Measurements from ENCODE around the gene TMBIM4. TPM values are rescaled to one million over a fixed set of nuclear protein-coding genes. Genes with fewer than 3 reads are reported as not detected.
A peak's percentile ranks its signal among the peaks of the same experiment; 100 is the strongest.
"Not testable (repeated sequence)": the region's sequence is repeated elsewhere in the genome, so short reads cannot be mapped to it uniquely, and the experiment has no call there.

TMBIM4 gene
- total RNA-seq, 3 donors from 2014 or later, result 128 to 325 (median 218) TPM

DNA sequence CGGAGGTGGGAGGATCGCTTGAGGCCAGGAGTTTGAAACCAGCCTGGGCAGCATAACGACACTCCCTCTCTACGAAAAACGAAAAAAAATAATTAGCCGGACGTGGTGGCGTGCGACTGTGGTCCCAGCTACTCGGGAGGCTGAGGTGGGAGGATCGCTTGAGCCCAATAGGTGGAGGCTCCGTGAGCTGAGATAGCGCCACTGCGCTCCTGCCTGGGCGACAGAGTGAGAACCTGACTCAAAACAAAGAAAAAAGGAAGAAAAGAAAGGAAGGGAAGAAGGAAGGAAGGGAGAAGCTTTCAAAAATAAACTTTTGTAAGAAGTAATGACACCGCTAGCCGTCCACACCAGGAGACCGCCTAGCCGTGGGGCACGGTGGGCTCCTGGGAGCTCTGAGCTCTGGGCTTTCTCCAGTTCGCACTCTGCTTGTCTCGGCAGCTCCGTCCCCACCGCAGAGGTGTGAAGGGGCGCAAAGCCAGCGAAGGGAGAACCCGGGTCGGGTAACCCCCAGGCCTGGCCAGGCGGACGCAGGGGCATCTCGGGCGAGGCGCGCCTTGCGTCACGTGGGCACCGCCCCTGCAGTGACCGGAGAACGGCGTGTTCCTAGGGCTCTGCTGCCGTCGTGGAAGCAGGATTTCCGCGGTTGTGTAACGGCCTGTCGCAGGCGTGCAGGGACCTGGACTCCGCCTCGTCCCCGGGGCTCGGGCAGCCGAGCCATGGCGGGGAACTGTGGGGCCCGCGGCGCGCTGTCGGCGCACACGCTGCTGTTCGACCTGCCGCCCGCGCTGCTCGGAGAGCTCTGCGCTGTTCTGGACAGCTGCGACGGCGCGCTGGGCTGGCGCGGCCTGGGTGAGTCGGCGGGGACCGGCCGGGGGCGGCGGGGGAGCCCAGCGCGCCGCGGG is 19.0 kb upstream of the TMBIM4 start, which contains the start of gene IRAK3:
IRAK3 (plus strand) TSS at position 631 of the 902 bp plus-strand sequence; CDS start at position 717, 86 bp downstream.
- intact Hi-C loops (cut with DNase I; ENCODE audit: low total_unique reads), result no loop called here
- peaks cover 0 to 4% of the 10 kb centered on the region in 2 donors for H3K27me3 ChIP-seq
- H3K4me3 ChIP-seq, result peak within 1 kb of the TSS; percentile 56 to 83 (median 64)
- DNase-seq (ENCODE audit: low spot score in 2 of 2), result peak; percentile 47 to 70
- H3K36me3 ChIP-seq, result no peaks in the 10 kb centered on the region
- H3K9me3 ChIP-seq, result no peaks in the 10 kb centered on the region
- H3K27ac ChIP-seq, result peak within 1 kb of the TSS; percentile 76 to 94
- TF ChIP-seq, protein P1, sequence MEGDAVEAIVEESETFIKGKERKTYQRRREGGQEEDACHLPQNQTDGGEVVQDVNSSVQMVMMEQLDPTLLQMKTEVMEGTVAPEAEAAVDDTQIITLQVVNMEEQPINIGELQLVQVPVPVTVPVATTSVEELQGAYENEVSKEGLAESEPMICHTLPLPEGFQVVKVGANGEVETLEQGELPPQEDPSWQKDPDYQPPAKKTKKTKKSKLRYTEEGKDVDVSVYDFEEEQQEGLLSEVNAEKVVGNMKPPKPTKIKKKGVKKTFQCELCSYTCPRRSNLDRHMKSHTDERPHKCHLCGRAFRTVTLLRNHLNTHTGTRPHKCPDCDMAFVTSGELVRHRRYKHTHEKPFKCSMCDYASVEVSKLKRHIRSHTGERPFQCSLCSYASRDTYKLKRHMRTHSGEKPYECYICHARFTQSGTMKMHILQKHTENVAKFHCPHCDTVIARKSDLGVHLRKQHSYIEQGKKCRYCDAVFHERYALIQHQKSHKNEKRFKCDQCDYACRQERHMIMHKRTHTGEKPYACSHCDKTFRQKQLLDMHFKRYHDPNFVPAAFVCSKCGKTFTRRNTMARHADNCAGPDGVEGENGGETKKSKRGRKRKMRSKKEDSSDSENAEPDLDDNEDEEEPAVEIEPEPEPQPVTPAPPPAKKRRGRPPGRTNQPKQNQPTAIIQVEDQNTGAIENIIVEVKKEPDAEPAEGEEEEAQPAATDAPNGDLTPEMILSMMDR (IDR thresholded peaks at IDR 0.05), result no peak
- TF ChIP-seq POLR2A (IDR thresholded peaks at IDR 0.05) (peak; percentile 29), POLR2AphosphoS5 (IDR thresholded peaks at IDR 0.05) (peak; percentile 58 to 95 (median 85))
- no peaks in the 10 kb centered on the region for H3K4me1 ChIP-seq

DNA sequence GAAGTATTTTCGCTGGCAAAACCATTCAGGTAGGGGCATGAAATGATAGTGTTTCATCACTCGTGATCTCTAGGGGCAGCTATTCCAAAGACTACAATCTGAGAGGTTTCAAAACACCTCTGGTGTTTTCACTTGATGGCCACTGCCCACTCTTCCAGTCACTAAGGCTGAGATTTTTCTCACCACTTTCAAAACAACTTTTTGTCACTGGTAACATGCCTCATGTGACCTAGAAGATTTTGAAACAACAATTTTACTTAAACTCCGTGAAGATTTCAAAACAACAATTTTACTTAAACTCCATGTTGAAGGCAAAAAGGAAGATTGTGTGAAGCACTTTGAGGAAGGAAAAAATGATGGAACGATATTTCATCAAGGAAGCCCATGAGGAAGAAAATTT is 18.0 kb upstream of the TMBIM4 start:
- Histone ChIP-seq H3K4me1 (no peaks in the 10 kb centered on the region), H3K36me3 (no peaks in the 10 kb centered on the region), H3K4me3 (no peak overlapping the region), H3K27me3 (peaks cover 0 to 7% of the 10 kb centered on the region in 2 donors), H3K27ac (peak overlapping the region in 1 of 2 donors; percentile 12), H3K9me3 (no peaks in the 10 kb centered on the region)
- intact Hi-C loops (cut with DNase I; ENCODE audit: low total_unique reads), result no loop called here
- no peak for DNase-seq (ENCODE audit: low spot score in 2 of 2)
- TF ChIP-seq POLR2A (IDR thresholded peaks at IDR 0.05), result no peak
- TF ChIP-seq POLR2AphosphoS5 (IDR thresholded peaks at IDR 0.05), result no peak

DNA sequence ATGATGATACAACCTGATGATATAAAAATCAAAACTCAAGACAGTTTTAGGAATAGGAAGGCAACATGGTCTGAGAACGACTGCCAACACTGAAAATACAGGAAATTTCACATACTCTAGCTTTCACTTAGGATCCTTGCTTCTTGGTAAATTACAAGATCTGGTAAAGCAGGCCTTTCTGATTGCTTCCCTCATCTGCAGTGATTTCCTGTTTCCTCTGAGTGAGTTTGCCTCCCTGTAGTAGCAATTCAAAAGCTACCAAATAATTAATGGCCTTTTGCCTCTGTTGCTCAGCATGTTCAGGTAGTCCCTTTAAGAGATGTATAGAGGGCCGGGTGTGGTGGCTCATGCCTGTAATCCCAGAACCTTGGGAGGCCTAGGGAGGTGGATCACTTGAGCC is 17.2 kb upstream of the TMBIM4 start:
- peak overlapping the region in 1 of 2 donors; percentile 43 for H3K27ac ChIP-seq
- intact Hi-C loops (cut with DNase I; ENCODE audit: low total_unique reads), result no loop called here

DNA sequence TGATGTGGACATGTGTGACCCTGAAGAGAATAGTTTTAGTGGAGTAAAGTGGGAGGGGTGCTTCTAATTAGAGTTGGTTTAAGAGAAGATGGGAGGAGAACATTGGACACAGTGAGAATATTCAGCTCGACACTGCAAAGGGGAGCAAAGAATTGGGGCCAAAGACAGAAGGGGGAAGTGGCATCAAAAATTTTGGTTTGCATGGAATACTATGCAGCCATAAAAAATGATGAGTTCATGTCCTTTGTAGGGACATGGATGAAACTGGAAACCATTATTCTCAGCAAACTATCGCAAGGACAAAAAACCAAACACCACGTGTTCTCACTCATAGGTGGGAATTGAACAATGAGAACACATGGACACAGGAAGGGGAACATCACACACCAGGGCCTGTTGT is 15.0 kb upstream of the TMBIM4 start:
- intact Hi-C loops (cut with DNase I; ENCODE audit: low total_unique reads); H3K27ac ChIP-seq; H3K9me3 ChIP-seq; H3K4me1 ChIP-seq; DNase-seq (ENCODE audit: low spot score in 2 of 2); H3K4me3 ChIP-seq; H3K36me3 ChIP-seq; H3K27me3 ChIP-seq: not testable (repeated sequence)

More for the DNA sequence above, 17.2 kb upstream of the TMBIM4 start:
- no peaks in the 10 kb centered on the region for H3K36me3 ChIP-seq
- peaks cover 0 to 7% of the 10 kb centered on the region in 2 donors for H3K27me3 ChIP-seq
- H3K4me3 ChIP-seq, result no peak overlapping the region
- TF ChIP-seq, protein P1 (IDR thresholded peaks at IDR 0.05), result no peak
- TF ChIP-seq POLR2A (IDR thresholded peaks at IDR 0.05), result no peak
- TF ChIP-seq POLR2AphosphoS5 (IDR thresholded peaks at IDR 0.05), result no peak
- DNase-seq (ENCODE audit: low spot score in 2 of 2), result no peak
- H3K9me3 ChIP-seq, result no peaks in the 10 kb centered on the region
- no peaks in the 10 kb centered on the region for H3K4me1 ChIP-seq

DNA sequence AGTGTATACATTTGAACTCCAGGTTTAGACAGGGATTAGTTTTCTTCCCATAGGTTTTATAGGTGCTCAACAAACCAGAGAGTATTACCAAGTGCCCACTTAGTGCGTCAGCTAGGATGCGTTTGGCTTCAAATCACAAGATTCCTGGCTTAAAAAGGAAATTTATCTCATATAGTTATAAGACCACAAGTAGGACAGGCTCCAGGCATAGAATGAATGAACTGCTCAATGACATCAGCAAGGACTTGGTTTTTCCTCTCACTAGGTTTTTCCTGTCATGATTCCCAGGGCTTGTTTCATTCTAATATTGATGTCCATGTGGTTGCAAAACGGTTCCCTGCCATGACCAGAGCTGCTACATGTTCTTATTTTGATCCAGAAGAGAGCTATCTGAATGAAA is 13.2 kb upstream of the TMBIM4 start:
- no peaks in the 10 kb centered on the region for H3K36me3 ChIP-seq
- H3K27ac ChIP-seq, result no peak overlapping the region
- intact Hi-C loops (cut with DNase I; ENCODE audit: low total_unique reads), result no loop called here
- no peak for DNase-seq (ENCODE audit: low spot score in 2 of 2)
- peaks cover 0 to 3% of the 10 kb centered on the region in 2 donors for H3K27me3 ChIP-seq
- no peak overlapping the region for H3K4me3 ChIP-seq
- TF ChIP-seq POLR2A (IDR thresholded peaks at IDR 0.05), result no peak
- TF ChIP-seq, protein P1 (IDR thresholded peaks at IDR 0.05), result no peak
- no peak for TF ChIP-seq POLR2AphosphoS5 (IDR thresholded peaks at IDR 0.05)
- H3K9me3 ChIP-seq, result no peaks in the 10 kb centered on the region
- H3K4me1 ChIP-seq, result no peaks in the 10 kb centered on the region
